Measurements from ENCODE around the gene GNG14. TPM values are rescaled to one million over a fixed set of nuclear protein-coding genes. Genes with fewer than 3 reads are reported as not detected.

Gene GNG14
- total and polyA plus RNA-seq, 2 donors (not counting 3 experiments of a cell fraction or from before 2014, with no cell fraction given), result not detected

DNA sequence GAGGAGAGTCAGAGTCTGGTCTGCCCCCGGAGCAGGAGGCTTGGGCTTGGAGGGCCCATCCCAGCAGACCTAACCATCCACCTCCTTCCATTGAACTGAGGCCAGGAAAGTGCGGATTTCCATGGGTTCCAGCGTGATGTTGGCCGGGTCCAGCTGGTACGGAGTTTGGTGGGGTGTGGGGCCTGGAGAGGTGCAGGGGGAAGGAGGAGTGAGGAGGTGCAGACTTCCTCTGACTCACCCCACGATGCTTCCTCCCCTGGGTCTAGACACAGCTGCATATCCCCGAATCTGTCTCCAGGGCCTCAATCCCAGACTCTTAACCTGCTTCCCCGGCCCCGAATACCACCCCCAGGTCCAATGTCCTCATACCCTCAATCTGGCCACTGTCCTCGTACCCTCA is 41.2 kb upstream of the GNG14 start:
- H3K36me3 ChIP-seq (ENCODE audit: control insufficient read depth in 2 of 2, extremely low read depth in 1 of 2, insufficient read depth in 2 of 2, low read length in 2 of 2), result no peaks in the 10 kb centered on the region
- dilution Hi-C loops (cut with MboI; ENCODE audit: extremely low pct_ligation_motif_present, low sequenced_read_pairs) (no loop called here), intact Hi-C loops (cut with micrococcal nuclease) (no loop called here)
- DNase-seq (ENCODE audit: low read depth, low spot score), result no peak
- ChIA-PET CTCF (interaction anchor here (2.1 kb wide), 1 partner anchor 25 kb away, joined by 7 read pairs; no protein-coding TSS in a partner anchor), POLR2A (interaction anchor here (1.3 kb wide), 1 partner anchor 36 kb away, joined by 4 read pairs; the partner anchor contains the start of genes ZNF490 and ZNF791)
- H4K20me1 ChIP-seq (replicated peaks; ENCODE audit: control insufficient read depth, extremely low read depth, insufficient read depth, low read length), result no peaks in the 10 kb centered on the region
- no peak for FAIRE-seq
- BruUV-seq (replicated peaks), result TSS peak; percentile 19
- TF ChIP-seq, protein P1, sequence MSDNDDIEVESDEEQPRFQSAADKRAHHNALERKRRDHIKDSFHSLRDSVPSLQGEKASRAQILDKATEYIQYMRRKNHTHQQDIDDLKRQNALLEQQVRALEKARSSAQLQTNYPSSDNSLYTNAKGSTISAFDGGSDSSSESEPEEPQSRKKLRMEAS (IDR thresholded peaks at IDR 0.05; ENCODE audit: insufficient read depth, insufficient read length), result no peak
- no peak for TF ChIP-seq POLR2AphosphoS5 (IDR thresholded peaks at IDR 0.05; ENCODE audit: insufficient read depth, low read depth, low read length)
- no peak for TF ChIP-seq FOS (IDR thresholded peaks at IDR 0.05; ENCODE audit: borderline replicate concordance, insufficient read depth, low read length)
- TF ChIP-seq GATA2 (IDR thresholded peaks at IDR 0.05; ENCODE audit: insufficient read depth, insufficient read length, low read depth, low read length), result no peak
- H2AFZ ChIP-seq (ENCODE audit: low read depth, low read length), result no peak overlapping the region
- no peaks in the 10 kb centered on the region for H3K4me1 ChIP-seq (ENCODE audit: control insufficient read depth, extremely low read depth, insufficient read depth, low read length)
- H3K79me2 ChIP-seq (ENCODE audit: control insufficient read depth, insufficient read depth, low read length), result no peaks in the 10 kb centered on the region
- no peak overlapping the region for H3K27ac ChIP-seq (ENCODE audit: insufficient read depth, low read depth, low read length)
- no peaks in the 10 kb centered on the region for H3K9me1 ChIP-seq (replicated peaks; ENCODE audit: control insufficient read depth, extremely low read depth, insufficient read depth, low read length)
- H3K9ac ChIP-seq (replicated peaks; ENCODE audit: extremely low read depth, insufficient read depth, low read length), result no peak overlapping the region
- H3K9me3 ChIP-seq (replicated peaks; ENCODE audit: control insufficient read depth, insufficient read depth, low read length), result no peaks in the 10 kb centered on the region
- no peak overlapping the region for H3K4me3 ChIP-seq (replicated peaks in 1 of 3; ENCODE audit: insufficient read depth in 1 of 3, low read depth in 1 of 3, low read length in 3 of 3)
- H3K4me2 ChIP-seq (ENCODE audit: insufficient read depth, low read length), result no peak overlapping the region
- no peaks in the 10 kb centered on the region for H3K27me3 ChIP-seq (ENCODE audit: control insufficient read depth in 2 of 2, insufficient read depth in 2 of 2, low read length in 2 of 2)

DNA sequence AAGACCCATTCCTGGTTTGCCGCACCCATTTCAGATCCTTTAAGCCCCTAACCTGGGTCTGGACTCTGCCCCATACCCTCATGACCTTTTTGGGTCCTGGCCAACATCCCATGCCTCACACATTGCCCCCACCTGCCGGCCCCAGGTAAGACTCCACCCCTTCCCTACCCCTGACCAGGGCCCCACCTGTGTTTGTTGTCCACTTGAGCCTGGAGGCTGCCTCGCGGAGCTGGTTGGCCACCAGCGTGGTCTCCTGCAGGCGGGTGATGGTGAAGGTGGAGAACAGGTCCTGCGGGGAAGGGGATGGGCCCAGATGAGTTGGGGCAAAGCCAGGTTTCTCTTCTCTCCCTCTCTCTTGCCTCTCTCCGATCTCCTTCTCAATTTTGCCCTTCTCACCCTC is 40.8 kb upstream of the GNG14 start:
- intact Hi-C loops (cut with micrococcal nuclease), result no loop called here
- H3K79me2 ChIP-seq (ENCODE audit: control insufficient read depth, insufficient read depth, low read length), result no peaks in the 10 kb centered on the region
- no peak overlapping the region for H2AFZ ChIP-seq (ENCODE audit: low read depth, low read length)
- dilution Hi-C loops (cut with MboI; ENCODE audit: extremely low pct_ligation_motif_present, low sequenced_read_pairs), result no loop called here
- no peaks in the 10 kb centered on the region for H3K9me1 ChIP-seq (replicated peaks; ENCODE audit: control insufficient read depth, extremely low read depth, insufficient read depth, low read length)
- H3K27ac ChIP-seq (ENCODE audit: insufficient read depth, low read depth, low read length), result no peak overlapping the region
- no peak overlapping the region for H3K4me2 ChIP-seq (ENCODE audit: insufficient read depth, low read length)
- H3K27me3 ChIP-seq (ENCODE audit: control insufficient read depth in 2 of 2, insufficient read depth in 2 of 2, low read length in 2 of 2), result no peaks in the 10 kb centered on the region
- DNase-seq (ENCODE audit: low read depth, low spot score), result no peak
- ChIA-PET CTCF (interaction anchor here (0.7 to 2.1 kb wide), 2 partner anchors 25 to 68 kb away, joined by 4 to 7 read pairs; no protein-coding TSS in a partner anchor), POLR2A (interaction anchor here (1.3 kb wide), 1 partner anchor 36 kb away, joined by 4 read pairs; the partner anchor contains the start of genes ZNF490 and ZNF791)
- H3K9me3 ChIP-seq (replicated peaks; ENCODE audit: control insufficient read depth, insufficient read depth, low read length), result no peaks in the 10 kb centered on the region
- H3K36me3 ChIP-seq (ENCODE audit: control insufficient read depth in 2 of 2, extremely low read depth in 1 of 2, insufficient read depth in 2 of 2, low read length in 2 of 2), result no peaks in the 10 kb centered on the region
- no TSS peak for BruUV-seq (replicated peaks)
- no peak for FAIRE-seq
- H3K4me3 ChIP-seq (replicated peaks in 1 of 3; ENCODE audit: insufficient read depth in 1 of 3, low read depth in 1 of 3, low read length in 3 of 3), result no peak overlapping the region
- H4K20me1 ChIP-seq (replicated peaks; ENCODE audit: control insufficient read depth, extremely low read depth, insufficient read depth, low read length), result no peaks in the 10 kb centered on the region
- no peak for TF ChIP-seq FOS (IDR thresholded peaks at IDR 0.05; ENCODE audit: borderline replicate concordance, insufficient read depth, low read length)
- TF ChIP-seq, protein P2, sequence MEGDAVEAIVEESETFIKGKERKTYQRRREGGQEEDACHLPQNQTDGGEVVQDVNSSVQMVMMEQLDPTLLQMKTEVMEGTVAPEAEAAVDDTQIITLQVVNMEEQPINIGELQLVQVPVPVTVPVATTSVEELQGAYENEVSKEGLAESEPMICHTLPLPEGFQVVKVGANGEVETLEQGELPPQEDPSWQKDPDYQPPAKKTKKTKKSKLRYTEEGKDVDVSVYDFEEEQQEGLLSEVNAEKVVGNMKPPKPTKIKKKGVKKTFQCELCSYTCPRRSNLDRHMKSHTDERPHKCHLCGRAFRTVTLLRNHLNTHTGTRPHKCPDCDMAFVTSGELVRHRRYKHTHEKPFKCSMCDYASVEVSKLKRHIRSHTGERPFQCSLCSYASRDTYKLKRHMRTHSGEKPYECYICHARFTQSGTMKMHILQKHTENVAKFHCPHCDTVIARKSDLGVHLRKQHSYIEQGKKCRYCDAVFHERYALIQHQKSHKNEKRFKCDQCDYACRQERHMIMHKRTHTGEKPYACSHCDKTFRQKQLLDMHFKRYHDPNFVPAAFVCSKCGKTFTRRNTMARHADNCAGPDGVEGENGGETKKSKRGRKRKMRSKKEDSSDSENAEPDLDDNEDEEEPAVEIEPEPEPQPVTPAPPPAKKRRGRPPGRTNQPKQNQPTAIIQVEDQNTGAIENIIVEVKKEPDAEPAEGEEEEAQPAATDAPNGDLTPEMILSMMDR (IDR thresholded peaks at IDR 0.05; ENCODE audit: extremely low read depth in 1 of 2, insufficient read depth in 1 of 2, low read depth in 1 of 2, low read length in 2 of 2), result no peak
- H3K9ac ChIP-seq (replicated peaks; ENCODE audit: extremely low read depth, insufficient read depth, low read length), result no peak overlapping the region
- no peaks in the 10 kb centered on the region for H3K4me1 ChIP-seq (ENCODE audit: control insufficient read depth, extremely low read depth, insufficient read depth, low read length)

All from endothelial cell of umbilical vein (primary cell).